CD8-positive, alpha-beta memory T cell (primary cell): ENCODE data around the gene TGIF1. TPM values are rescaled to one million over a fixed set of nuclear protein-coding genes. Genes with fewer than 3 reads are reported as not detected.

Experiments used
- CTCF ChIA-PET: fragments of 350-600 bp; sonication (Branson Sonifier 250); formaldehyde crosslinking; loops from one replicate; lab custom pipeline; 2021; ENCODE audit warnings: antibody characterized with exemption; lab: Charles Lee
- POLR2A ChIA-PET: fragments of 350-600 bp; sonication (Branson Sonifier 250); formaldehyde crosslinking; loops from one replicate; lab custom pipeline; 2021; ENCODE audit warnings: antibody characterized with exemption; lab: Charles Lee
- DNase-seq, 5 donors: peaks; one replicate each; pipeline versions ENCODE4 v3.0.0 to v3.0.0-alpha.2; 2020 to 2022; ENCODE audit warnings: mixed read lengths in 1 of 5
- H3K27ac ChIP-seq: one replicate; pipeline ENCODE4 v1.7.0; 2013; ENCODE audit warnings: low read depth, mild to moderate bottlenecking, low read length, moderate library complexity
- H3K27me3 ChIP-seq: 2 replicates; pipeline ENCODE4 v1.7.0; 2013; ENCODE audit warnings: low read length, mild to moderate bottlenecking; ENCODE audit not compliant: insufficient read depth, poor library complexity, severe bottlenecking
- H3K36me3 ChIP-seq: 2 replicates; pipeline ENCODE4 v1.7.0; 2013; ENCODE audit warnings: mild to moderate bottlenecking, low read length, moderate library complexity; ENCODE audit not compliant: insufficient read depth
- H3K4me1 ChIP-seq: 2 replicates; pipeline ENCODE4 v1.7.0; 2013; ENCODE audit warnings: mild to moderate bottlenecking, low read length, moderate library complexity; ENCODE audit not compliant: insufficient read depth
- H3K4me3 ChIP-seq: 2 replicates; pipeline ENCODE4 v1.7.0; 2013; ENCODE audit warnings: mild to moderate bottlenecking, low read length
- H3K9me3 ChIP-seq: 2 replicates; pipeline ENCODE4 v1.7.0; 2013; ENCODE audit warnings: mild to moderate bottlenecking, low read length
- H3K27ac Mint-ChIP-seq, 8 donors: one replicate each; pipeline ENCODE4 v1.8.0; 2020 to 2021; ENCODE audit warnings: mixed read lengths in 8 of 8, mild to moderate bottlenecking in 6 of 8, inconsistent platforms in 3 of 8, moderate library complexity in 3 of 8
- H3K27me3 Mint-ChIP-seq, 2 donors: one replicate each; pipeline ENCODE4 v1.8.0; 2020 to 2021; ENCODE audit warnings: mixed read lengths in 2 of 2, mild to moderate bottlenecking in 1 of 2, moderate library complexity in 1 of 2
- H3K36me3 Mint-ChIP-seq, 3 donors: one replicate each; pipeline ENCODE4 v1.8.0; 2020 to 2021; ENCODE audit warnings: mixed read lengths in 3 of 3, inconsistent platforms in 1 of 3, mild to moderate bottlenecking in 1 of 3
- H3K4me1 Mint-ChIP-seq, 3 donors: one replicate each; pipeline ENCODE4 v1.8.0; 2020 to 2021; ENCODE audit warnings: mixed read lengths in 3 of 3, inconsistent platforms in 1 of 3, mild to moderate bottlenecking in 1 of 3
- H3K4me3 Mint-ChIP-seq, 7 donors: one replicate each; pipeline ENCODE4 v1.8.0; 2020 to 2021; ENCODE audit warnings: mixed read lengths in 7 of 7, mild to moderate bottlenecking in 6 of 7, moderate library complexity in 4 of 7, inconsistent platforms in 2 of 7
- H3K9me3 Mint-ChIP-seq, 5 donors: one replicate each; pipeline ENCODE4 v1.8.0; 2020 to 2022; ENCODE audit warnings: mixed read lengths in 5 of 5, mild to moderate bottlenecking in 3 of 5, moderate library complexity in 2 of 5, inconsistent platforms in 1 of 5
- polyA plus RNA-seq: library from polyadenylated mRNA; unstranded; fragments of 300-500 nt; fragmentation: Illumina TruSeq; gene quantifications from one replicate; pipeline ENCODE4 v1.2.3, GENCODE V29; 2021
- total RNA-seq, 2 experiments: library from RNA; stranded (reverse); gene quantifications; one replicate each; pipeline ENCODE4 v1.2.3, GENCODE V29; 2021

Gene TGIF1
- total and polyA plus RNA-seq, 3 experiments from 2014 or later, result 36.9 to 77.0 (median 38.3) TPM

- peak overlapping the region; percentile 94 for H3K27ac ChIP-seq
- peaks cover 17% of the 10 kb centered on the region for H3K36me3 ChIP-seq
- H3K9me3 Mint-ChIP-seq, result no peaks in the 10 kb centered on the region
- peaks cover 8 to 64% (median 17%) of the 10 kb centered on the region in 3 donors for H3K36me3 Mint-ChIP-seq
- peak overlapping the region; percentile 85 to 99 (median 97) for H3K4me3 Mint-ChIP-seq
- H3K4me1 ChIP-seq, result peaks cover 21% of the 10 kb centered on the region
- peak overlapping the region; percentile 81 for H3K4me3 ChIP-seq
- H3K27ac Mint-ChIP-seq, result peak overlapping the region; percentile 66 to 100 (median 98)
- ChIA-PET POLR2A (interaction anchor here (0.6 to 1.6 kb wide), 8 partner anchors 20 to 212 kb away, joined by 3 to 13 read pairs (median 6); partner anchors contain the start of gene MYL12A), CTCF (interaction anchor here (0.6 to 10.0 kb wide), 32 partner anchors 8 to 212 kb away, joined by 3 to 100 read pairs (median 4); no protein-coding TSS in a partner anchor)
- peaks cover 0 to 10% of the 10 kb centered on the region in 2 donors for H3K27me3 Mint-ChIP-seq
- peak in 2 of 5 donors; percentile 38 to 50 for DNase-seq
- H3K4me1 Mint-ChIP-seq, result peaks cover 58 to 74% (median 64%) of the 10 kb centered on the region in 3 donors
- H3K27me3 ChIP-seq, result no peaks in the 10 kb centered on the region
- H3K9me3 ChIP-seq, result no peaks in the 10 kb centered on the region
Measured at GRCh38 chr18:3453540-3454364, 3.8 kb downstream of the TGIF1 start.

- H3K4me3 Mint-ChIP-seq, result peak overlapping the region; percentile 85 to 99 (median 97)
- peaks cover 8 to 64% (median 17%) of the 10 kb centered on the region in 3 donors for H3K36me3 Mint-ChIP-seq
- peak overlapping the region; percentile 66 to 100 (median 96) for H3K27ac Mint-ChIP-seq
- ChIA-PET CTCF (interaction anchor here (0.6 to 10.0 kb wide), 34 partner anchors 7 to 211 kb away, joined by 3 to 100 read pairs (median 4); no protein-coding TSS in a partner anchor), POLR2A (interaction anchor here (0.5 to 1.6 kb wide), 7 partner anchors 19 to 1274 kb away, joined by 3 to 8 read pairs (median 4); partner anchors contain the start of gene MYL12A)
- peaks cover 0 to 7% of the 10 kb centered on the region in 2 donors for H3K27me3 Mint-ChIP-seq
- peaks cover 17% of the 10 kb centered on the region for H3K36me3 ChIP-seq
- H3K4me1 Mint-ChIP-seq, result peaks cover 63 to 76% (median 72%) of the 10 kb centered on the region in 3 donors
- H3K9me3 Mint-ChIP-seq, result no peaks in the 10 kb centered on the region
- H3K4me3 ChIP-seq, result peak overlapping the region; percentile 81
- H3K9me3 ChIP-seq, result no peaks in the 10 kb centered on the region
- peaks cover 29% of the 10 kb centered on the region for H3K4me1 ChIP-seq
- peak in 4 of 5 donors; percentile 29 to 61 (median 52) for DNase-seq
- H3K27ac ChIP-seq, result peak overlapping the region; percentile 94
- no peaks in the 10 kb centered on the region for H3K27me3 ChIP-seq
Measured at GRCh38 chr18:3454365-3455089, 4.6 kb downstream of the TGIF1 start.

GRCh38 chr18:3455090-3455635, 5.2 kb downstream of the TGIF1 start:
- Histone ChIP-seq H3K4me1 (peaks cover 30% of the 10 kb centered on the region), H3K4me3 (no peak overlapping the region), H3K36me3 (peaks cover 17% of the 10 kb centered on the region), H3K9me3 (no peaks in the 10 kb centered on the region), H3K27ac (no peak overlapping the region), H3K27me3 (no peaks in the 10 kb centered on the region)
- Mint-ChIP-seq H3K27ac (peak overlapping the region; percentile 41 to 100 (median 94)), H3K36me3 (peaks cover 8 to 63% (median 17%) of the 10 kb centered on the region in 3 donors), H3K27me3 (peaks cover 0 to 7% of the 10 kb centered on the region in 2 donors), H3K4me1 (peaks cover 64 to 81% (median 76%) of the 10 kb centered on the region in 3 donors), H3K4me3 (peak overlapping the region in 6 of 7 donors; percentile 85 to 98 (median 96)), H3K9me3 (no peaks in the 10 kb centered on the region)
- DNase-seq, result no peak
- CTCF ChIA-PET, result interaction anchor here (0.8 to 10.0 kb wide), 25 partner anchors 8 to 211 kb away, joined by 3 to 100 read pairs (median 5); no protein-coding TSS in a partner anchor
- POLR2A ChIA-PET, result interaction anchor here (0.7 to 1.6 kb wide), 5 partner anchors 19 to 1275 kb away, joined by 3 to 8 read pairs (median 3); no protein-coding TSS in a partner anchor

GRCh38 chr18:3455907-3456685, 6.1 kb downstream of the TGIF1 start:
- ChIA-PET CTCF (interaction anchor here (1.1 to 10.0 kb wide), 8 partner anchors 11 to 210 kb away, joined by 3 to 100 read pairs (median 14); no protein-coding TSS in a partner anchor), POLR2A (no interaction called here)
- H3K27ac Mint-ChIP-seq, result peak overlapping the region in 7 of 8 donors; percentile 62 to 100 (median 84)
- Histone ChIP-seq H3K9me3 (no peaks in the 10 kb centered on the region), H3K36me3 (peaks cover 17% of the 10 kb centered on the region), H3K27me3 (no peaks in the 10 kb centered on the region), H3K4me3 (no peak overlapping the region), H3K4me1 (peaks cover 30% of the 10 kb centered on the region), H3K27ac (no peak overlapping the region)
- H3K4me3 Mint-ChIP-seq, result peak overlapping the region in 2 of 7 donors; percentile 8 to 28
- peaks cover 68 to 85% (median 80%) of the 10 kb centered on the region in 3 donors for H3K4me1 Mint-ChIP-seq
- no peak for DNase-seq
- peaks cover 0 to 6% of the 10 kb centered on the region in 2 donors for H3K27me3 Mint-ChIP-seq
- peaks cover 0 to 2% (median 0%) of the 10 kb centered on the region in 5 donors for H3K9me3 Mint-ChIP-seq
- H3K36me3 Mint-ChIP-seq, result peaks cover 11 to 63% (median 17%) of the 10 kb centered on the region in 3 donors

- ChIA-PET CTCF (interaction anchor here (1.1 to 10.0 kb wide), 4 partner anchors 10 to 138 kb away, joined by 3 to 100 read pairs (median 36); no protein-coding TSS in a partner anchor), POLR2A (no interaction called here)
- H3K4me3 Mint-ChIP-seq, result peak overlapping the region in 1 of 7 donors; percentile 28
- Histone ChIP-seq H3K27ac (no peak overlapping the region), H3K4me3 (no peak overlapping the region), H3K9me3 (no peaks in the 10 kb centered on the region), H3K4me1 (peaks cover 30% of the 10 kb centered on the region), H3K36me3 (peaks cover 17% of the 10 kb centered on the region), H3K27me3 (no peaks in the 10 kb centered on the region)
- H3K4me1 Mint-ChIP-seq, result peaks cover 68 to 82% (median 81%) of the 10 kb centered on the region in 3 donors
- H3K27me3 Mint-ChIP-seq, result peaks cover 0 to under 1% of the 10 kb centered on the region in 2 donors
- H3K9me3 Mint-ChIP-seq, result peaks cover 0 to 5% (median 0%) of the 10 kb centered on the region in 5 donors
- DNase-seq, result no peak
- H3K36me3 Mint-ChIP-seq, result peaks cover 15 to 60% (median 17%) of the 10 kb centered on the region in 3 donors
- peak overlapping the region in 7 of 8 donors; percentile 57 to 91 (median 89) for H3K27ac Mint-ChIP-seq
Measured at GRCh38 chr18:3456686-3457069, 6.7 kb downstream of the TGIF1 start.

- no peak for DNase-seq
- Histone ChIP-seq H3K9me3 (no peaks in the 10 kb centered on the region), H3K4me1 (peaks cover 30% of the 10 kb centered on the region), H3K27ac (no peak overlapping the region), H3K36me3 (peaks cover 17% of the 10 kb centered on the region), H3K27me3 (no peaks in the 10 kb centered on the region), H3K4me3 (no peak overlapping the region)
- Mint-ChIP-seq H3K4me1 (peaks cover 71 to 85% (median 82%) of the 10 kb centered on the region in 3 donors), H3K4me3 (peak overlapping the region in 6 of 7 donors; percentile 0 to 67 (median 42)), H3K27ac (peak overlapping the region; percentile 49 to 94 (median 91)), H3K9me3 (peaks cover 3 to 9% (median 5%) of the 10 kb centered on the region in 5 donors), H3K27me3 (no peaks in the 10 kb centered on the region), H3K36me3 (peaks cover 20 to 62% (median 21%) of the 10 kb centered on the region in 3 donors)
- ChIA-PET CTCF (interaction anchor here (1.1 to 10.0 kb wide), 13 partner anchors 9 to 209 kb away, joined by 3 to 100 read pairs (median 8); no protein-coding TSS in a partner anchor), POLR2A (interaction anchor here (1.4 to 2.7 kb wide), 3 partner anchors 9 to 139 kb away, joined by 7 to 53 read pairs (median 7); partner anchors contain the start of gene TGIF1)
Measured at GRCh38 chr18:3457261-3457724, 7.3 kb downstream of the TGIF1 start.
